SK-N-SH treated with all-trans-retinoic acid at 6 μM for 48 hours (cell line): Measurements from ENCODE around the gene C2CD3.

Source experiments
- ATAC-seq: fragments of 200-7000 bp; cut with Tn5 transposase; 3 replicates; pipeline ENCODE4 v1.9.1; 2020; ENCODE audit warnings: mild to moderate bottlenecking, moderate library complexity
- BACH2 ChIP-seq: fragments of 250-450 bp; sonication (Bioruptor Pico); IDR thresholded peaks from 2 replicates; pipeline ENCODE4 v1.9.0; 2021; ENCODE audit warnings: mild to moderate bottlenecking, borderline replicate concordance
- CREB5 ChIP-seq: fragments of 250-450 bp; sonication (Bioruptor Pico); IDR thresholded peaks from 2 replicates; pipeline ENCODE4 v1.5.1; 2020; ENCODE audit warnings: low read depth, mild to moderate bottlenecking, moderate library complexity
- CSDC2 ChIP-seq: fragments of 250-450 bp; sonication (Bioruptor Pico); IDR thresholded peaks from 2 replicates; pipeline ENCODE4 v1.5.0; 2020; ENCODE audit warnings: mild to moderate bottlenecking, moderate library complexity
- ISL1 ChIP-seq: fragments of 250-450 bp; sonication (Bioruptor Pico); IDR thresholded peaks from 2 replicates; pipeline ENCODE4 v2.1.2; 2022; ENCODE audit warnings: mild to moderate bottlenecking, moderate library complexity
- PATZ1 ChIP-seq: fragments of 250-450 bp; sonication (Bioruptor Pico); IDR thresholded peaks from 2 replicates; pipeline ENCODE4 v1.8.0; 2020; ENCODE audit warnings: mild to moderate bottlenecking, moderate library complexity, borderline replicate concordance
- POU6F1 ChIP-seq: fragments of 250-450 bp; sonication (Bioruptor Pico); IDR thresholded peaks from 2 replicates; pipeline ENCODE4 v1.8.0; 2021; ENCODE audit warnings: low read depth, mild to moderate bottlenecking, moderate library complexity, borderline replicate concordance
- RARB ChIP-seq: fragments of 250-450 bp; sonication (Bioruptor Pico); IDR thresholded peaks from 2 replicates; pipeline ENCODE4 v1.8.0; 2021; ENCODE audit warnings: mild to moderate bottlenecking, moderate library complexity
- SNAI2 ChIP-seq: fragments of 250-450 bp; sonication (Bioruptor Pico); IDR thresholded peaks from 2 replicates; pipeline ENCODE4 v1.5.0; 2020; ENCODE audit warnings: mild to moderate bottlenecking, moderate library complexity
- TCF4 ChIP-seq: fragments of 250-450 bp; sonication (Bioruptor Pico); IDR thresholded peaks from 2 replicates; pipeline ENCODE4 v1.8.0; 2021; ENCODE audit warnings: mild to moderate bottlenecking, moderate library complexity, borderline replicate concordance
- TSHZ2 ChIP-seq: fragments of 250-450 bp; sonication (Bioruptor Pico); IDR thresholded peaks from 2 replicates; pipeline ENCODE4 v1.5.0; 2020; ENCODE audit warnings: mild to moderate bottlenecking, moderate library complexity
- ZC3H10 ChIP-seq: fragments of 250-450 bp; sonication (Bioruptor Pico); IDR thresholded peaks from 2 replicates; pipeline ENCODE4 v1.5.1; 2021; ENCODE audit warnings: mild to moderate bottlenecking, moderate library complexity
- ZFP30 ChIP-seq: fragments of 450-650 bp; formaldehyde crosslinking; IDR thresholded peaks from 2 replicates; pipeline ENCODE4 v1.5.0; 2022; ENCODE audit warnings: mild to moderate bottlenecking, moderate library complexity
- ZNF565 ChIP-seq: fragments of 450-650 bp; formaldehyde crosslinking; conservative IDR thresholded peaks from 2 replicates; pipeline ENCODE4 v1.5.0; 2020; ENCODE audit warnings: low read depth, mild to moderate bottlenecking, moderate library complexity
- ZNF70 ChIP-seq: fragments of 450-650 bp; formaldehyde crosslinking; IDR thresholded peaks from 2 replicates; pipeline ENCODE4 v1.5.0; 2020; ENCODE audit warnings: mild to moderate bottlenecking, moderate library complexity

C2CD3 gene

GRCh38 chr11:73965764-73966121 lies 205.1 kb downstream of the C2CD3 start:
- ATAC-seq: no peak
- TF ChIP-seq RARB (CRISPR knock-in tag): no peak
- no peak for TF ChIP-seq POU6F1 (CRISPR knock-in tag)
- no peak for TF ChIP-seq PATZ1
- TF ChIP-seq, all 23 proteins: peak for 0

- TF ChIP-seq ZC3H10 (CRISPR knock-in tag) (no peak), ZNF565 (CRISPR knock-in tag) (no peak), PATZ1 (no peak), ZFP30 (CRISPR knock-in tag) (no peak), ISL1 (CRISPR knock-in tag) (no peak), TSHZ2 (CRISPR knock-in tag) (no peak)
- peak; percentile 9; the same call in 1 of the 3 replicates for ATAC-seq
Measured at GRCh38 chr11:73965076-73965763, 205.6 kb downstream of the C2CD3 start.

- TF ChIP-seq ZFP30 (CRISPR knock-in tag) (no peak), CSDC2 (CRISPR knock-in tag) (no peak), BACH2 (CRISPR knock-in tag) (no peak), SNAI2 (CRISPR knock-in tag) (no peak), ZNF70 (no peak), ISL1 (CRISPR knock-in tag) (no peak), CREB5 (CRISPR knock-in tag) (no peak), TCF4 (CRISPR knock-in tag) (no peak)
- ATAC-seq: peak; percentile 10; the same call in 2 of the 3 replicates
Measured at GRCh38 chr11:73963861-73964260, 206.9 kb downstream of the C2CD3 start.
